B cell (primary cell): ENCODE data around the gene POLR3K. TPM values are rescaled to one million over a fixed set of nuclear protein-coding genes. Genes with fewer than 3 reads are reported as not detected.

Experiments
- ATAC-seq: fragments of 200-7000 bp; cut with Tn5 transposase; one replicate; pipeline ENCODE4 v1.10.0; 2021; ENCODE audit warnings: low read depth, mild to moderate bottlenecking, moderate number of reproducible peaks, moderate library complexity
- CTCF ChIA-PET: fragments of 350-600 bp; sonication (Branson Sonifier 250); formaldehyde crosslinking; loops from one replicate; lab custom pipeline; 2021; ENCODE audit warnings: antibody characterized with exemption, inconsistent platforms; lab: Charles Lee
- POLR2A ChIA-PET: fragments of 350-600 bp; sonication (Branson Sonifier 250); formaldehyde crosslinking; loops from one replicate; lab custom pipeline; 2021; ENCODE audit warnings: antibody characterized with exemption; lab: Charles Lee
- DNase-seq: peaks from one replicate; pipeline ENCODE4 v3.0.0; 2013
- H2AFZ ChIP-seq: 2 replicates; pipeline ENCODE4 v1.6.1; 2012; ENCODE audit warnings: mild to moderate bottlenecking, low read depth, low read length; ENCODE audit not compliant: insufficient read depth, poor library complexity, severe bottlenecking
- H3K27ac ChIP-seq, 2 donors: 1 replicate in 1 of 2; 2 replicates in 1 of 2; pipeline ENCODE4 v1.5.1; 2012 to 2013; ENCODE audit warnings: low read length in 2 of 2, mild to moderate bottlenecking in 2 of 2, moderate library complexity in 1 of 2
- H3K27me3 ChIP-seq, 4 experiments: fragments of 200-600 bp in 1 of 4; sonication (generic) in 1 of 4; replicated peaks in 1 of 4; 1 replicate in 2 of 4; 2 replicates in 2 of 4; pipeline versions ENCODE4 v1.6.1 to v1.7.0; 2013 to 2016; ENCODE audit warnings: low read length in 3 of 4, mild to moderate bottlenecking in 2 of 4, mixed read lengths in 1 of 4, moderate library complexity in 1 of 4; ENCODE audit not compliant: insufficient read depth in 4 of 4, control insufficient read depth in 3 of 4; ENCODE audit errors: control extremely low read depth in 1 of 4
- H3K36me3 ChIP-seq, 2 experiments: replicated peaks in 1 of 2; 1 replicate in 1 of 2; 2 replicates in 1 of 2; pipeline versions ENCODE4 v1.6.1 to v1.7.1; 2013; ENCODE audit warnings: low read length in 1 of 2; ENCODE audit not compliant: insufficient read depth in 2 of 2, control insufficient read depth in 1 of 2; ENCODE audit errors: control extremely low read depth in 1 of 2, extremely low read depth in 1 of 2
- H3K4me1 ChIP-seq, 2 donors: fragments of 200-600 bp in 1 of 2; sonication (generic) in 1 of 2; 1 replicate in 1 of 2; 2 replicates in 1 of 2; pipeline versions ENCODE4 v1.5.1 to v1.6.1; 2013 to 2017; ENCODE audit warnings: low read length in 2 of 2; ENCODE audit not compliant: control insufficient read depth in 2 of 2, insufficient read depth in 2 of 2
- H3K4me2 ChIP-seq: replicated peaks from 2 replicates; pipeline ENCODE3; 2012; ENCODE audit warnings: mild to moderate bottlenecking, low read depth, low read length; ENCODE audit not compliant: poor library complexity, severe bottlenecking
- H3K4me3 ChIP-seq, 5 experiments: fragments of 200-600 bp in 1 of 5; sonication (generic) in 1 of 5; 1 replicate in 3 of 5; 2 replicates in 2 of 5; pipeline versions ENCODE4 v1.5.1 to v1.7.0; 2011 to 2016; ENCODE audit warnings: low read length in 4 of 5, mild to moderate bottlenecking in 4 of 5, low read depth in 2 of 5, control low read depth in 1 of 5, moderate library complexity in 1 of 5; ENCODE audit not compliant: insufficient read depth in 1 of 5; ENCODE audit errors: control extremely low read depth in 1 of 5, extremely low read depth in 1 of 5
- H3K79me2 ChIP-seq: fragments of 200-600 bp; sonication (generic); one replicate; pipeline ENCODE4 v1.6.0; 2016; ENCODE audit warnings: low read length; ENCODE audit not compliant: control insufficient read depth, insufficient read depth
- H3K9ac ChIP-seq: fragments of 200-600 bp; sonication (generic); 2 replicates; pipeline ENCODE4 v1.6.1; 2017; ENCODE audit warnings: mild to moderate bottlenecking, low read length, moderate library complexity
- H3K9me3 ChIP-seq, 3 donors: one replicate each; pipeline versions ENCODE4 v1.6.1 to v1.7.1; 2013; ENCODE audit warnings: low read length in 2 of 3; ENCODE audit not compliant: control insufficient read depth in 2 of 3, insufficient read depth in 1 of 3; ENCODE audit errors: control extremely low read depth in 1 of 3
- H4K20me1 ChIP-seq: 2 replicates; pipeline ENCODE4 v1.6.0; 2012; ENCODE audit warnings: mild to moderate bottlenecking, low read length; ENCODE audit not compliant: insufficient read depth, control insufficient read depth, poor library complexity, severe bottlenecking
- H3K27ac Mint-ChIP-seq: one replicate; pipeline ENCODE4 v1.8.0; 2021; ENCODE audit warnings: mixed read lengths
- H3K27me3 Mint-ChIP-seq: one replicate; pipeline ENCODE4 v1.8.0; 2021; ENCODE audit warnings: mixed read lengths
- H3K4me1 Mint-ChIP-seq: one replicate; pipeline ENCODE4 v1.8.0; 2021; ENCODE audit warnings: mixed read lengths
- H3K4me3 Mint-ChIP-seq: one replicate; pipeline ENCODE4 v1.8.0; 2021; ENCODE audit warnings: mixed read lengths
- H3K9me3 Mint-ChIP-seq: one replicate; pipeline ENCODE4 v1.8.0; 2022; ENCODE audit warnings: mixed read lengths; ENCODE audit not compliant: insufficient read depth
- CTCF ChIP-seq: fragments of 200-600 bp; IDR thresholded peaks from one replicate; pipeline ENCODE4 v1.8.0; 2022; ENCODE audit warnings: antibody characterized with exemption, mild to moderate bottlenecking
- EZH2 ChIP-seq: IDR thresholded peaks from 2 replicates; pipeline ENCODE4 v1.6.1; 2012; ENCODE audit warnings: borderline replicate concordance, low read depth, mild to moderate bottlenecking, moderate library complexity, low read length; ENCODE audit not compliant: insufficient read depth, poor library complexity, severe bottlenecking
- WGBS: methylation state at CpG from one replicate; pipeline ENCODE4 v1.1.5; 2013; ENCODE audit warnings: missing lambda C conversion rate; ENCODE audit not compliant: insufficient coverage; 5-methylcytosine and 5-hydroxymethylcytosine counted together
- intact Hi-C: fragments of 100-400 bp; cut with micrococcal nuclease; formaldehyde crosslinking; loops from one replicate; pipeline ENCODE4 v1.10.0; 2022
- polyA plus RNA-seq: library from polyadenylated mRNA; depleted of rRNA; stranded (reverse); fragments of >200 nt; gene quantifications from 2 replicates; pipeline ENCODE4 v1.2.3, GENCODE V29; 2012
- total RNA-seq, 2 donors: library from RNA; stranded (reverse); fragments of 120-200 nt in 1 of 2; gene quantifications; 1 replicate in 1 of 2; 2 replicates in 1 of 2; pipeline versions ENCODE4 v1.2.3 to v1.2.4, GENCODE V29; 2013 to 2022

POLR3K gene
- total and polyA plus RNA-seq, 2 donors (not counting 1 experiment from before 2014, with no cell fraction given), result 26.3 to 34.9 TPM

DNA sequence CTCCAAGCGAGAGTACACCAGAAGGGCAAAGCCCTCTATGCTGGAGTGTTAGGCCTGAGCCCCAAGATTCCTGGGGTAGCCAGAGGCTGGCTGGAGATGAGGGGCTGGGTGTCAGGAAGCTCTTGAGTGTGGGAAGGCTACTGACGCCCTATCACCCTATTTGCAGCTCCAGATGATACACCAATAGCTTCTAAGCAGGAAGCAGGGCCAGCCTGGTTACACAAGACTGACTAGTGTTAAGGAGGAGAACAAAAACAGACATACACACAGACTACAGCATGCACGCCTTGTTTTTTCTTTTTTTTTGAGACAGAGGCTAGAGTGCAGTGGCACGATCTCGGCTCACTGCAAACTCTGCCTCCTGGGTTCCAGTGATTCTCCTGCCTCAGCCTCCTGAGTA, 15.9 kb downstream of the POLR3K start:
- Histone ChIP-seq H3K79me2 (peaks cover 64% of the 10 kb centered on the region), H3K27me3 (no peaks in the 10 kb centered on the region), H3K36me3 (peaks cover 0 to 13% of the 10 kb centered on the region in 2 experiments), H3K9me3 (no peaks in the 10 kb centered on the region), H3K4me3 (peak overlapping the region in 3 of 5 experiments; percentile 3 to 20 (median 15)), H3K4me2 (peak overlapping the region; percentile 68), H3K4me1 (peaks cover 66 to 77% of the 10 kb centered on the region in 2 donors), H3K9ac (peak overlapping the region; percentile 51), H4K20me1 (no peaks in the 10 kb centered on the region), H3K27ac (peak overlapping the region; percentile 91 to 99), H2AFZ (peak overlapping the region; percentile 40)
- intact Hi-C loops, result no loop called here
- peaks cover 79% of the 10 kb centered on the region for H3K4me1 Mint-ChIP-seq
- TF ChIP-seq CTCF (no peak), EZH2 (no peak)
- peak overlapping the region; percentile 75 for H3K4me3 Mint-ChIP-seq
- H3K9me3 Mint-ChIP-seq, result no peaks in the 10 kb centered on the region
- no peaks in the 10 kb centered on the region for H3K27me3 Mint-ChIP-seq
- 30% methylated on average over 4 of the region's 5 CpGs for WGBS
- CTCF ChIA-PET, result interaction anchor here (0.9 to 4.5 kb wide), 3 partner anchors 16 to 59 kb away, joined by 6 to 35 read pairs (median 9); partner anchors contain the start of genes POLR3K and SNRNP25
- peak overlapping the region; percentile 94 for H3K27ac Mint-ChIP-seq
- DNase-seq (peak; percentile 71), ATAC-seq (peak; percentile 29)
- POLR2A ChIA-PET, result no interaction called here

- Histone ChIP-seq H3K9me3 (no peaks in the 10 kb centered on the region), H3K27me3 (no peaks in the 10 kb centered on the region), H3K4me1 (peaks cover 66 to 71% of the 10 kb centered on the region in 2 donors), H3K79me2 (peaks cover 54% of the 10 kb centered on the region), H4K20me1 (no peaks in the 10 kb centered on the region), H3K36me3 (peaks cover 0 to 3% of the 10 kb centered on the region in 2 experiments), H3K4me3 (no peak overlapping the region), H2AFZ (no peak overlapping the region), H3K9ac (no peak overlapping the region), H3K4me2 (peak overlapping the region; percentile 89), H3K27ac (peak overlapping the region; percentile 91 to 99)
- no peaks in the 10 kb centered on the region for H3K9me3 Mint-ChIP-seq
- H3K4me3 Mint-ChIP-seq, result peak overlapping the region; percentile 92
- TF ChIP-seq CTCF, result no peak
- no peak for TF ChIP-seq EZH2
- intact Hi-C loops, result no loop called here
- H3K27me3 Mint-ChIP-seq, result no peaks in the 10 kb centered on the region
- peak overlapping the region; percentile 94 for H3K27ac Mint-ChIP-seq
- POLR2A ChIA-PET, result no interaction called here
- DNase-seq (no peak), ATAC-seq (no peak)
- 76% methylated on average over 14 of the region's 15 CpGs for WGBS
- CTCF ChIA-PET, result interaction anchor here (1.1 to 4.5 kb wide), 2 partner anchors 29 to 60 kb away, joined by 9 to 35 read pairs; no protein-coding TSS in a partner anchor
- H3K4me1 Mint-ChIP-seq, result peaks cover 74% of the 10 kb centered on the region
These were observed 16.9 kb downstream of the POLR3K start for GRCh38 chr16:36336-36984.
